ENCODE measurements around the gene IL21. TPM values are rescaled to one million over a fixed set of nuclear protein-coding genes. Genes with fewer than 3 reads are reported as not detected.

IL21 gene
- total and polyA plus RNA-seq, 7 experiments from 2014 or later = 7.3 TPM; not detected in 6

GRCh38 chr4:122623637-122624166 lies 2.8 kb upstream of the IL21 start:
- Mint-ChIP-seq H3K4me1 (peaks cover 0 to 30% (median 5%) of the 10 kb centered on the region in 7 donors), H3K27me3 (peaks cover 0 to 5% (median 0%) of the 10 kb centered on the region in 5 donors), H3K9me3 (no peaks in the 10 kb centered on the region), H3K27ac (no peak overlapping the region), H3K36me3 (peaks cover 0 to 6% (median 0%) of the 10 kb centered on the region in 5 donors), H3K4me3 (no peak overlapping the region)
- Histone ChIP-seq H3K27ac (ENCODE audit: low read depth, low read length) (no peak overlapping the region), H3K27me3 (ENCODE audit: control insufficient read depth in 2 of 2, insufficient read depth in 2 of 2, low read length in 2 of 2) (no peaks in the 10 kb centered on the region), H3K4me3 (ENCODE audit: low read length) (no peak overlapping the region), H3K4me1 (ENCODE audit: control insufficient read depth in 2 of 2, insufficient read depth in 2 of 2, low read length in 2 of 2) (no peaks in the 10 kb centered on the region), H3K9me3 (ENCODE audit: control insufficient read depth in 2 of 3, low read length in 3 of 3) (no peaks in the 10 kb centered on the region), H3K36me3 (ENCODE audit: control insufficient read depth in 2 of 3, insufficient read depth in 3 of 3, low read length in 3 of 3) (no peaks in the 10 kb centered on the region)
- intact Hi-C loops (cut with micrococcal nuclease) = no loop called here
- no peak for DNase-seq
- no peak for ATAC-seq
- ChIA-PET POLR2A (no interaction called here), CTCF (no interaction called here)

DNA sequence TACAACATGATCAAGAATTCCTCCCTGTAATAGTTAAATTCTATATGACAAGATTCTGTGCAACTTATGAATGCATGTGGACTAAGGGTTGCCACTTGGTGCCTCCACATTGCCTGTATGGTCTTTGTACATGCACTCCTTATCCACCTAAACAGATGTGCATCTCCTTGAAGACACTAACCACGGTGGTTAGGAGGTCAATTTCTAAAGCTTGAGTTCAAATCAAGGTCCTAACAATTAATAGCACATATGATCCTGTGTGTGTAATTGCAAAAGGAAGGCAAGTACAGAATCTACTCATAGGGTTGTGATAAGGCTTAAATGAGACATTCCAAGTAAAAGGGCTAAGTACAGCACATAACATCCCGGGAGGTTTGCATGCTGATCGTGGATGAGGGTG lies 1.5 kb upstream of the IL21 start:
- Histone ChIP-seq H3K36me3 (ENCODE audit: control insufficient read depth in 2 of 3, insufficient read depth in 3 of 3, low read length in 3 of 3) (no peaks in the 10 kb centered on the region), H3K4me1 (ENCODE audit: control insufficient read depth in 2 of 2, insufficient read depth in 2 of 2, low read length in 2 of 2) (no peaks in the 10 kb centered on the region), H3K27ac (ENCODE audit: low read depth, low read length) (no peak overlapping the region), H3K27me3 (ENCODE audit: control insufficient read depth in 2 of 2, insufficient read depth in 2 of 2, low read length in 2 of 2) (no peaks in the 10 kb centered on the region), H3K9me3 (ENCODE audit: control insufficient read depth in 2 of 3, low read length in 3 of 3) (no peaks in the 10 kb centered on the region), H3K4me3 (ENCODE audit: low read length) (no peak overlapping the region)
- ChIA-PET CTCF (no interaction called here), POLR2A (no interaction called here)
- intact Hi-C loops (cut with micrococcal nuclease) = no loop called here
- Mint-ChIP-seq H3K27ac (no peak overlapping the region), H3K4me1 (peaks cover 0 to 39% (median 13%) of the 10 kb centered on the region in 7 donors), H3K27me3 (no peaks in the 10 kb centered on the region), H3K4me3 (no peak overlapping the region), H3K9me3 (no peaks in the 10 kb centered on the region), H3K36me3 (peaks cover 0 to 6% (median 0%) of the 10 kb centered on the region in 5 donors)
- ATAC-seq = no peak
- DNase-seq = no peak

GRCh38 chr4:122619611-122620010 lies 1.3 kb downstream of the IL21 start:
- DNase-seq (no peak), ATAC-seq (no peak)
- H3K4me3 Mint-ChIP-seq = peak overlapping the region in 5 of 10 donors; percentile 19 to 78 (median 49)
- Histone ChIP-seq H3K36me3 (ENCODE audit: control insufficient read depth in 2 of 3, insufficient read depth in 3 of 3, low read length in 3 of 3) (no peaks in the 10 kb centered on the region), H3K9me3 (ENCODE audit: control insufficient read depth in 2 of 3, low read length in 3 of 3) (no peaks in the 10 kb centered on the region), H3K4me3 (ENCODE audit: low read length) (no peak overlapping the region), H3K27me3 (ENCODE audit: control insufficient read depth in 2 of 2, insufficient read depth in 2 of 2, low read length in 2 of 2) (no peaks in the 10 kb centered on the region), H3K27ac (ENCODE audit: low read depth, low read length) (no peak overlapping the region), H3K4me1 (ENCODE audit: control insufficient read depth in 2 of 2, insufficient read depth in 2 of 2, low read length in 2 of 2) (no peaks in the 10 kb centered on the region)
- H3K27ac Mint-ChIP-seq = peak overlapping the region in 3 of 9 donors; percentile 48 to 86 (median 85)
- H3K9me3 Mint-ChIP-seq = no peaks in the 10 kb centered on the region
- CTCF ChIA-PET = interaction anchor here (0.5 kb wide), 1 partner anchor 299 kb away, joined by 3 read pairs; no protein-coding TSS in a partner anchor
- peaks cover 0 to 6% (median 0%) of the 10 kb centered on the region in 5 donors for H3K36me3 Mint-ChIP-seq
- no peaks in the 10 kb centered on the region for H3K27me3 Mint-ChIP-seq
- intact Hi-C loops (cut with micrococcal nuclease) = loop anchor here in 1 of 2 donors (5.0 kb wide), 2 partner anchors 43 to 98 kb away; no protein-coding TSS in a partner anchor
- POLR2A ChIA-PET = no interaction called here
- H3K4me1 Mint-ChIP-seq = peaks cover 0 to 53% (median 23%) of the 10 kb centered on the region in 7 donors

DNA sequence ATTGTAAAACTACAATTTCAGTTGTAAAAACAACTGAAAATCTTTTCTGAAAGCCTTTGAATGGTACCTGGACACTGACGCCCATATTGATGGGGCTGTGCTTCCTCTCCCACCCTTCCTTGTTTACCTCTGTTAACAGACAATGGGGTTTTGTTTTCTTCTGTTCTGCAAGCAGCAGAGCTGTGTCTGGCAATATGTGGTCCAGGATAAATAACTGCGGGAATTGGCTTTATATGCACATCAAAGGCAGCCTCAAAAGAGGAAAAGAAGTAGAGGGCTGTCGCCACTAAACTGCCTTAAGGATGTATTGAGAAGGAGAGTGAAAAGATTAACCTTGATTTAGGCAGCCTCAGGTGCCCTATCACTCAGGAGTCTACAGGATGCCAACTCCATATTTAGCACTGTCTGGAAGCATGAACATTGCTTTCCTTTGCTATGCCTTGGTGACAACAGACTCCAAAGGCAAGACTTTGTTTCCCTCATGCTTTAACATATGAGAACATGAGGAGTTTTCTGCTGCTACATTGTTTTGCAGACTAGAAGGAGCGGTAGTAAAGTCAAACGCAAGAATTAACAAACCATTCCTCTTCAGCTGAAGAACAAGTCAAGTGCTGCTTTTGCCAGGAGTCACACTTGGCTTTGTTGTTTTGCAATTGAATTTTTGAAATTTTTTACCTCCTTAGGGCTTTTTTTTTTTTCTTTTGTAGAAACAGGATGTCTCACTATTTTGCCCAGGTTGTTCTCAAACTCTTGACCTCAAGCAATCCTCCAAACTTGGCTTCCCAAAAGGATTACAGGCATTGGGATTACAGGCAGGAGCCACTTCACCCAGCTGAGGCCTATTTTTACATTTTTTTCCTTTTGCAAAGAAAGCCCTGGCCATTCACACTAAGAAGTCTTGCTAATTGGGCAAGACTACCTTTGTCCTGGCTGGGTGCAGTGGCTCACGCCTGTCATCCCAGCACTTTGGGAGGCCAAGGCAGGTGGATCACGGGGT lies 3.0 kb downstream of the IL21 start:
- Histone ChIP-seq H3K4me1 (ENCODE audit: control insufficient read depth in 2 of 2, insufficient read depth in 2 of 2, low read length in 2 of 2) (no peaks in the 10 kb centered on the region), H3K9me3 (ENCODE audit: control insufficient read depth in 2 of 3, low read length in 3 of 3) (no peaks in the 10 kb centered on the region), H3K4me3 (ENCODE audit: low read length) (no peak overlapping the region), H3K36me3 (ENCODE audit: control insufficient read depth in 2 of 3, insufficient read depth in 3 of 3, low read length in 3 of 3) (no peaks in the 10 kb centered on the region), H3K27me3 (ENCODE audit: control insufficient read depth in 2 of 2, insufficient read depth in 2 of 2, low read length in 2 of 2) (no peaks in the 10 kb centered on the region), H3K27ac (ENCODE audit: low read depth, low read length) (no peak overlapping the region)
- no peaks in the 10 kb centered on the region for H3K9me3 Mint-ChIP-seq
- intact Hi-C loops (cut with micrococcal nuclease) = loop anchor here in 1 of 2 donors (5.0 kb wide), 2 partner anchors 44 to 99 kb away; no protein-coding TSS in a partner anchor
- DNase-seq (no peak), ATAC-seq (no peak)
- POLR2A ChIA-PET = no interaction called here
- peak overlapping the region in 7 of 10 donors; percentile 1 to 73 (median 45) for H3K4me3 Mint-ChIP-seq
- peaks cover 0 to 8% (median 0%) of the 10 kb centered on the region in 5 donors for H3K36me3 Mint-ChIP-seq
- peaks cover 0 to 51% (median 23%) of the 10 kb centered on the region in 7 donors for H3K4me1 Mint-ChIP-seq
- H3K27me3 Mint-ChIP-seq = no peaks in the 10 kb centered on the region
- H3K27ac Mint-ChIP-seq = peak overlapping the region in 7 of 9 donors; percentile 2 to 85 (median 52)
- CTCF ChIA-PET = no interaction called here

DNA sequence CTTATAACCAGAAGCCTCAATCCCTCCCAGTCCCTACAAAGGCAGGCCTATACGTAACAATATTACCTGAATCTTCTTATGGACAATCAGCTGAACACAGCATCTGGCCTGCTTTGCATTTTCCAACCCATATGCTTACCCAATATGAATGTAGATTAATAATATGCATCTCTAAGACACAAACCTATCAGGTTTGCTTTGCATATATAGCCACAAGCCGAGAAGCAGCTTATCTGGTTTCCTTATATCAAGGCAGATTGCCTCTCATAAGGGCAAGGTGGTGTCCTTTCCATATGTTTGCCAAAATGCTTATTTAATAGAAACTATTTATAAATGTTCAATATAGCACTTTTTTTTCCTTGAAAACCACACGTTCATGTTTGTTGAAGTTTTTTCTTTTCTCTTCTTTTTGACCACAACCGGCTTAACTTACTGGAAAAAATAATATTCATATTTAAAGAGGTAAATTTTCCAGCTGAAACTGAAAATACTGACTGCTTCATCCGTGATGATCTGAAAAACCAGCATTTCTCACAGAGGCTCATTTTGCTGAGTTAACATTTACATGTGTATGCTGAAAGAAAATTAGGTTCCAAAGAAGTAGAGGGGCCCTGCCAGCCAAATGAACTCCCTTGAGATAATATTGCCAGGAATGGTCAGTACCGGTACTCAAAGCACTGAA lies 3.8 kb downstream of the IL21 start:
- Mint-ChIP-seq H3K4me3 (peak overlapping the region in 5 of 10 donors; percentile 11 to 73 (median 46)), H3K9me3 (no peaks in the 10 kb centered on the region), H3K36me3 (peaks cover 0 to 8% (median 0%) of the 10 kb centered on the region in 5 donors), H3K27ac (peak overlapping the region in 4 of 9 donors; percentile 31 to 85 (median 68)), H3K4me1 (peaks cover 0 to 56% (median 23%) of the 10 kb centered on the region in 7 donors), H3K27me3 (no peaks in the 10 kb centered on the region)
- no peaks in the 10 kb centered on the region for H3K4me1 ChIP-seq (ENCODE audit: control insufficient read depth in 2 of 2, insufficient read depth in 2 of 2, low read length in 2 of 2)
- ChIA-PET CTCF (no interaction called here), POLR2A (no interaction called here)
- intact Hi-C loops (cut with micrococcal nuclease) = loop anchor here in 1 of 2 donors (5.0 kb wide), 2 partner anchors 45 to 100 kb away; no protein-coding TSS in a partner anchor
- H3K27ac ChIP-seq (ENCODE audit: low read depth, low read length) = no peak overlapping the region
- no peak overlapping the region for H3K4me3 ChIP-seq (ENCODE audit: low read length)
- H3K27me3 ChIP-seq (ENCODE audit: control insufficient read depth in 2 of 2, insufficient read depth in 2 of 2, low read length in 2 of 2) = no peaks in the 10 kb centered on the region
- no peaks in the 10 kb centered on the region for H3K9me3 ChIP-seq (ENCODE audit: control insufficient read depth in 2 of 3, low read length in 3 of 3)
- DNase-seq (no peak), ATAC-seq (no peak)
- H3K36me3 ChIP-seq (ENCODE audit: control insufficient read depth in 2 of 3, insufficient read depth in 3 of 3, low read length in 3 of 3) = no peaks in the 10 kb centered on the region

GRCh38 chr4:122614621-122615020 lies 6.2 kb downstream of the IL21 start:
- Mint-ChIP-seq H3K4me1 (peaks cover 0 to 53% (median 19%) of the 10 kb centered on the region in 7 donors), H3K27me3 (no peaks in the 10 kb centered on the region), H3K27ac (no peak overlapping the region), H3K36me3 (peaks cover 0 to 2% (median 0%) of the 10 kb centered on the region in 5 donors), H3K4me3 (no peak overlapping the region), H3K9me3 (no peaks in the 10 kb centered on the region)
- ChIA-PET CTCF (no interaction called here), POLR2A (no interaction called here)
- no peak for ATAC-seq
- DNase-seq = no peak
- Histone ChIP-seq H3K4me1 (ENCODE audit: control insufficient read depth in 2 of 2, insufficient read depth in 2 of 2, low read length in 2 of 2) (no peaks in the 10 kb centered on the region), H3K27me3 (ENCODE audit: control insufficient read depth in 2 of 2, insufficient read depth in 2 of 2, low read length in 2 of 2) (no peaks in the 10 kb centered on the region), H3K36me3 (ENCODE audit: control insufficient read depth in 2 of 3, insufficient read depth in 3 of 3, low read length in 3 of 3) (no peaks in the 10 kb centered on the region), H3K9me3 (ENCODE audit: control insufficient read depth in 2 of 3, low read length in 3 of 3) (no peaks in the 10 kb centered on the region), H3K27ac (ENCODE audit: low read depth, low read length) (no peak overlapping the region), H3K4me3 (ENCODE audit: low read length) (no peak overlapping the region)
- intact Hi-C loops (cut with micrococcal nuclease) = loop anchor here in 1 of 2 donors (5.0 kb wide), 2 partner anchors 48 to 103 kb away; no protein-coding TSS in a partner anchor
